ENCODE results near the gene HOPX. TPM values are rescaled to one million over a fixed set of nuclear protein-coding genes. Genes with fewer than 3 reads are reported as not detected.
A peak's percentile ranks its signal among the peaks of the same experiment; 100 is the strongest.

Gene HOPX
- total RNA-seq, 4 donors from 2014 or later: 405 to 1,883 (median 1,516) TPM

GRCh38 chr4:56648021-56648823 lies 32.9 kb downstream of the HOPX start:
- TF ChIP-seq EP300 (IDR thresholded peaks at IDR 0.05) (no peak), POLR2A (IDR thresholded peaks at IDR 0.05) (no peak), CTCF (IDR thresholded peaks at IDR 0.05) (no peak), POLR2AphosphoS5 (IDR thresholded peaks at IDR 0.05) (no peak)
- Histone ChIP-seq H3K9me3 (peaks cover 5% of the 10 kb centered on the region), H3K36me3 (peaks cover 8% of the 10 kb centered on the region), H3K27me3 (no peaks in the 10 kb centered on the region), H3K27ac (no peak overlapping the region), H3K4me1 (peaks cover 1% of the 10 kb centered on the region), H3K4me3 (no peak overlapping the region)
- no peak for DNase-seq (ENCODE audit: low spot score in 2 of 2)
- WGBS: 97% methylated on average over 5 of the region's 5 CpGs

GRCh38 chr4:56646341-56646740 lies 34.8 kb downstream of the HOPX start:
- Histone ChIP-seq H3K27me3 (no peaks in the 10 kb centered on the region), H3K9me3 (peaks cover 5% of the 10 kb centered on the region), H3K36me3 (peaks cover 8% of the 10 kb centered on the region), H3K4me3 (no peak overlapping the region), H3K27ac (no peak overlapping the region), H3K4me1 (no peaks in the 10 kb centered on the region)
- TF ChIP-seq CTCF (IDR thresholded peaks at IDR 0.05) (no peak), POLR2A (IDR thresholded peaks at IDR 0.05) (no peak), POLR2AphosphoS5 (IDR thresholded peaks at IDR 0.05) (no peak), EP300 (IDR thresholded peaks at IDR 0.05) (no peak)
- 90% methylated on average over 1 of the region's 1 CpG for WGBS
- no peak for DNase-seq (ENCODE audit: low spot score in 2 of 2)

GRCh38 chr4:56643596-56643995 lies 37.5 kb downstream of the HOPX start:
- TF ChIP-seq CTCF (IDR thresholded peaks at IDR 0.05): no peak
- TF ChIP-seq POLR2A (IDR thresholded peaks at IDR 0.05): no peak
- no peak for TF ChIP-seq EP300 (IDR thresholded peaks at IDR 0.05)
- TF ChIP-seq POLR2AphosphoS5 (IDR thresholded peaks at IDR 0.05): no peak
- Histone ChIP-seq H3K4me3 (no peak overlapping the region), H3K36me3 (peaks cover under 1% of the 10 kb centered on the region), H3K27me3 (no peaks in the 10 kb centered on the region), H3K27ac (no peak overlapping the region), H3K4me1 (peaks cover 7% of the 10 kb centered on the region), H3K9me3 (peaks cover 5% of the 10 kb centered on the region)
- DNase-seq (ENCODE audit: low spot score in 2 of 2): no peak
- WGBS: 89% methylated on average over 6 of the region's 6 CpGs

- 31% methylated on average over 4 of the region's 4 CpGs for WGBS
- no peak overlapping the region for H3K4me3 ChIP-seq
- no peak for DNase-seq (ENCODE audit: low spot score in 2 of 2)
- peak overlapping the region; percentile 40 for H3K27ac ChIP-seq
- peaks cover 5% of the 10 kb centered on the region for H3K9me3 ChIP-seq
- H3K36me3 ChIP-seq: no peaks in the 10 kb centered on the region
- TF ChIP-seq CTCF (IDR thresholded peaks at IDR 0.05): peak in 1 of 2 donors; percentile 39
- TF ChIP-seq POLR2A (IDR thresholded peaks at IDR 0.05): no peak
- no peak for TF ChIP-seq EP300 (IDR thresholded peaks at IDR 0.05)
- peaks cover 17% of the 10 kb centered on the region for H3K4me1 ChIP-seq
- H3K27me3 ChIP-seq: no peaks in the 10 kb centered on the region
Observed at GRCh38 chr4:56641494-56642051, 39.5 kb downstream of the HOPX start.

Measured in suprapubic skin (tissue), 4 donors.